OCI-LY1 (cell line): ENCODE data around the gene MORN5.

Experiments used
- CTCF ChIP-seq: fragments of 200-600 bp; sonication (generic), shearing (Covaris generic); IDR thresholded peaks from 2 replicates; pipeline ENCODE4 v1.5.1; 2017; ENCODE audit warnings: mild to moderate bottlenecking, antibody characterized with exemption, low read length, moderate library complexity, mixed read lengths
- EZH2 ChIP-seq: fragments of 200-600 bp; sonication (generic), shearing (Covaris generic); IDR thresholded peaks from 2 replicates; pipeline ENCODE4 v1.8.0; 2017; ENCODE audit warnings: borderline replicate concordance, mixed run types, mild to moderate bottlenecking, antibody characterized with exemption, low read length, moderate library complexity, mixed read lengths

- TF ChIP-seq CTCF (no peak), EZH2 (no peak)
Observed at GRCh38 chr9:122201641-122202040, 41.9 kb downstream of the MORN5 start.
